Spleen (tissue), 11 donors: ENCODE measurements around the gene SEC61A1. TPM values are rescaled to one million over a fixed set of nuclear protein-coding genes. Genes with fewer than 3 reads are reported as not detected.

Experiments
- DNase-seq: peaks from one replicate; pipeline ENCODE4 v3.0.0-alpha.2; 2020
- H3K27ac ChIP-seq, 8 donors: fragments of 200-600 bp; sonication (generic) in 7 of 8; 1 replicate in 4 of 8; 2 replicates in 4 of 8; pipeline versions ENCODE4 v1.5.0 to v1.8.0; 2016 to 2021; ENCODE audit warnings: inconsistent platforms in 4 of 8, mild to moderate bottlenecking in 4 of 8, moderate library complexity in 1 of 8
- H3K27me3 ChIP-seq, 7 donors: fragments of 200-600 bp; sonication (generic) in 6 of 7; replicated peaks in 1 of 7; 1 replicate in 4 of 7; 2 replicates in 3 of 7; pipeline versions ENCODE4 v1.5.0 to v1.8.0; 2016 to 2021; ENCODE audit warnings: inconsistent platforms in 3 of 7, mild to moderate bottlenecking in 1 of 7
- H3K36me3 ChIP-seq, 6 donors: fragments of 200-600 bp; sonication (generic) in 5 of 6; 1 replicate in 4 of 6; 2 replicates in 2 of 6; pipeline versions ENCODE4 v1.5.0 to v1.8.0; 2016 to 2021; ENCODE audit warnings: inconsistent platforms in 2 of 6
- H3K4me1 ChIP-seq, 6 donors: fragments of 200-600 bp; sonication (generic) in 5 of 6; 1 replicate in 3 of 6; 2 replicates in 3 of 6; pipeline versions ENCODE4 v1.5.0 to v1.8.0; 2016 to 2021; ENCODE audit warnings: inconsistent platforms in 3 of 6
- H3K4me3 ChIP-seq, 8 donors: fragments of 200-600 bp; sonication (generic) in 7 of 8; 1 replicate in 4 of 8; 2 replicates in 4 of 8; pipeline versions ENCODE4 v1.5.0 to v1.8.0; 2016 to 2021; ENCODE audit warnings: inconsistent platforms in 4 of 8, mild to moderate bottlenecking in 4 of 8, moderate library complexity in 2 of 8
- H3K9me3 ChIP-seq, 8 donors: fragments of 200-600 bp; sonication (generic) in 7 of 8; 1 replicate in 4 of 8; 2 replicates in 4 of 8; pipeline versions ENCODE4 v1.5.0 to v1.8.0; 2016 to 2021; ENCODE audit warnings: inconsistent platforms in 4 of 8
- CTCF ChIP-seq, 11 experiments: fragments of 200-600 bp in 7 of 11; fragments of 450-650 bp in 4 of 11; sonication (generic) in 4 of 11; IDR thresholded peaks in 8 of 11; conservative IDR thresholded peaks in 3 of 11; 1 replicate in 7 of 11; 2 replicates in 4 of 11; pipeline versions ENCODE4 v1.4.0 to v1.8.0; 2016 to 2021; ENCODE audit warnings: antibody characterized with exemption in 11 of 11, inconsistent platforms in 4 of 11, mild to moderate bottlenecking in 1 of 11
- POLR2A ChIP-seq, 3 donors: fragments of 450-650 bp; IDR thresholded peaks; one replicate each; pipeline ENCODE4 v1.5.1; 2017; ENCODE audit warnings: antibody characterized with exemption in 3 of 3, mild to moderate bottlenecking in 1 of 3
- POLR2AphosphoS5 ChIP-seq, 3 donors: sonication (generic); formaldehyde crosslinking; IDR thresholded peaks; one replicate each; pipeline ENCODE4 v1.5.1; 2017; ENCODE audit warnings: antibody characterized with exemption in 3 of 3
- WGBS, 5 donors: extraction: QIAGEN DNeasy Blood & Tissue Kit in 3 of 5; methylation state at CpG; one replicate each; pipeline versions ENCODE4 v1.1.5 to v1.1.7; 2013 to 2018; 5-methylcytosine and 5-hydroxymethylcytosine counted together
- intact Hi-C: fragments of 100-400 bp; cut with DNase I; formaldehyde crosslinking; loops from one replicate; pipeline ENCODE4 v1.15.0; 2023; ENCODE audit warnings: low total_unique reads
- polyA plus RNA-seq, 3 donors: library from polyadenylated mRNA; stranded (reverse); fragments of 200-250 nt; gene quantifications; one replicate each; pipeline ENCODE4 v1.2.1, GENCODE V29; 2013
- total RNA-seq, 7 donors: library from RNA; depleted of rRNA in 3 of 7; stranded (reverse); fragments of >200 nt in 3 of 7; fragmentation: NEBNext Ultra II Directional in 4 of 7; extraction: Animal tissue kit (Norgen Biotek cat#: 25700) in 4 of 7; gene quantifications; one replicate each; pipeline versions ENCODE4 v1.1.0 to v1.2.1, GENCODE V29; 2016 to 2021
- donor health status: healthy with polysubstance abuse.
- donor health status: DM: no; HTN: no; CAD: no; lungs with moderate emphysema.
- donor health status: DM: no; HTN: no; CAD: no.
- donor health status: Bipolar disorder and iron deficiency.
- donor health status: healthy.
- donor health status: DM: no; HTN: no; CAD: no.
- donor health status: DM: yes; HTN: yes; CAD: no.

The SEC61A1 gene
- total and polyA plus RNA-seq, 10 donors, result 49.0 to 136 (median 114) TPM

GRCh38 chr3:128091586-128091985 lies 39.3 kb downstream of the SEC61A1 start:
- no peak for DNase-seq
- Histone ChIP-seq H3K4me1 (peaks cover 0 to 11% (median 0%) of the 10 kb centered on the region in 6 donors), H3K36me3 (peaks cover 0 to 73% (median 34%) of the 10 kb centered on the region in 6 donors), H3K27ac (no peak overlapping the region), H3K4me3 (no peak overlapping the region), H3K27me3 (no peaks in the 10 kb centered on the region), H3K9me3 (no peaks in the 10 kb centered on the region)
- WGBS, 5 donors, result 89 to 100% (median 93%) methylated on average over 2 of the region's 2 CpGs
- TF ChIP-seq POLR2A (IDR thresholded peaks at IDR 0.05) (no peak), CTCF (IDR thresholded peaks at IDR 0.05 in 8 of 11, conservative IDR thresholded peaks at IDR 0.05 in 3 of 11) (no peak), POLR2AphosphoS5 (IDR thresholded peaks at IDR 0.05) (no peak)
- intact Hi-C loops, result no loop called here

GRCh38 chr3:128094295-128095151 lies 42.3 kb downstream of the SEC61A1 start:
- Histone ChIP-seq H3K9me3 (no peaks in the 10 kb centered on the region), H3K4me1 (peaks cover 0 to 11% (median 0%) of the 10 kb centered on the region in 6 donors), H3K36me3 (peaks cover 0 to 85% (median 55%) of the 10 kb centered on the region in 6 donors), H3K27me3 (no peaks in the 10 kb centered on the region), H3K4me3 (no peak overlapping the region), H3K27ac (no peak overlapping the region)
- intact Hi-C loops, result no loop called here
- no peak for DNase-seq
- no peak for TF ChIP-seq POLR2AphosphoS5 (IDR thresholded peaks at IDR 0.05)
- no peak for TF ChIP-seq CTCF (IDR thresholded peaks at IDR 0.05 in 8 of 11, conservative IDR thresholded peaks at IDR 0.05 in 3 of 11)
- TF ChIP-seq POLR2A (IDR thresholded peaks at IDR 0.05), result no peak
- WGBS, 5 donors, result 84 to 92% (median 88%) methylated on average over 12 to 13 of the region's 13 CpGs

DNA sequence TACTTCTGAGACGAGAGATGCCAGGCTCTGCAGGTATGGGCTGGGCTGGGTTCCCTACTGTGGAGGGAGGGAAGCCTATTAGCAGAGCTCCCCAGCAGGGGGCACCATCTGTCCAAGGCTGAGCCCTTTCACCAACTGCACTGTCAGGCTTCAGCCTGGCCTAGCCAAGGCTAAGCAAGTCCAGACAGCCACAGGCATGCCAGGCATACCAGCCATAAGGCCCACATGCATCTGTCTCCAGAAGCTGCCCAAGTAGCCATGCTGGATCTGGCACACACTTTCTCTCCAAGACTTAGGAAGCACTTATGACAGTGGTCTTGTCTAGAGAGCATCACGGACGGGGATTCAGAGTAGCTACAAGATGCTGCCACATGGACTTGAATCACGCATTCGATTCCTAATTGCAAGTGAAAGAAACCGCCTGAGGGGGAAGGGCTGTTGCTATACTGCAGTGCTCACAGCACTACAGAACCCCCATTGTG lies 43.0 kb downstream of the SEC61A1 start:
- intact Hi-C loops, result no loop called here
- peak; percentile 92 for DNase-seq
- no peaks in the 10 kb centered on the region for H3K27me3 ChIP-seq
- no peaks in the 10 kb centered on the region for H3K9me3 ChIP-seq
- H3K4me3 ChIP-seq, result no peak overlapping the region
- H3K4me1 ChIP-seq, result peaks cover 0 to 12% (median 1%) of the 10 kb centered on the region in 6 donors
- 58 to 92% (median 81%) methylated on average over 5 to 6 of the region's 6 CpGs for WGBS, 5 donors
- peaks cover 0 to 92% (median 61%) of the 10 kb centered on the region in 6 donors for H3K36me3 ChIP-seq
- no peak overlapping the region for H3K27ac ChIP-seq
- TF ChIP-seq POLR2AphosphoS5 (IDR thresholded peaks at IDR 0.05) (peak in 2 of 3 donors; percentile 22 to 30), POLR2A (IDR thresholded peaks at IDR 0.05) (no peak), CTCF (IDR thresholded peaks at IDR 0.05 in 8 of 11, conservative IDR thresholded peaks at IDR 0.05 in 3 of 11) (peak; percentile 58 to 92 (median 84))

- intact Hi-C loops, result no loop called here
- no peak overlapping the region for H3K4me3 ChIP-seq
- no peaks in the 10 kb centered on the region for H3K9me3 ChIP-seq
- no peak overlapping the region for H3K27ac ChIP-seq
- H3K27me3 ChIP-seq, result no peaks in the 10 kb centered on the region
- DNase-seq, result no peak
- peaks cover 0 to 12% (median 2%) of the 10 kb centered on the region in 6 donors for H3K4me1 ChIP-seq
- TF ChIP-seq POLR2AphosphoS5 (IDR thresholded peaks at IDR 0.05), result no peak
- no peak for TF ChIP-seq POLR2A (IDR thresholded peaks at IDR 0.05)
- TF ChIP-seq CTCF (IDR thresholded peaks at IDR 0.05 in 8 of 11, conservative IDR thresholded peaks at IDR 0.05 in 3 of 11), result no peak
- WGBS, 5 donors, result 92 to 97% (median 94%) methylated on average over 5 to 6 of the region's 6 CpGs
- peaks cover 0 to 99% (median 77%) of the 10 kb centered on the region in 6 donors for H3K36me3 ChIP-seq
Measured at GRCh38 chr3:128098234-128098633, 46.0 kb downstream of the SEC61A1 start.
